ENCODE results near the gene DNAAF8.

DNAAF8 gene

DNA sequence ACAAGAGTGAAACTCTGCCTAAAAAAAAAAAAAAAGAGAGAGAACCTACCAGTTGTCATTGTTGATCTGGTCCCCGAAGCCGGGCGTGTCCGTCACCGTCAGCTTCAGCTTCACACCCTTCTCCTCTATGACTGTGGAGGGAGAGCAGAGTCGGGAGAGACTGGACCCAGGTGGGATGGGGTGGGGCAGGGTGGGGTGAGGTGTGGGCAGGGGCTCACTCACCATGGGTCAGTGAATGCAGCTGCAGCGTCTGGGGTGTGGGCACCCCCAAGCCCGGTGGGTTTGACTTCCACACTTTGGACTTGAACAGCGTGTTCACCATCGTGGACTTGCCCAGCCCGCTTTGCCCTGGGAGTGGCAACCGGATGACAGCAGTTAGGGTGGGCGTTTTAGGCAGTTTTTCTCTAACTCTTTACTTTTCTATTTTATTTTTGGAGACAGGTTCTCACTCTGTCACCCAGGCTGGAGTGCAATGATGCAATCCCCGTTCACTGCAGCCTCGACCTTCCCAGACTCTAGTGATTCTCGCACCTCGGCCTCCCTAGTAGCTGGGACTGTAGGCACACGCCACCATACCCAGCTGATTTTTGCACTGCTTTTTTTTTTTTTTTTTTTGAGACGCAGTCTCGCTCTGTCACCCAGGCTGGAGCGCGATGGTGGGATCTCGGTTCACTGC, 51.6 kb downstream of the DNAAF8 start:
- DNase-seq = no peak

GRCh38 chr16:4787068-4787467, 52.7 kb downstream of the DNAAF8 start:
- no peak for DNase-seq

DNA sequence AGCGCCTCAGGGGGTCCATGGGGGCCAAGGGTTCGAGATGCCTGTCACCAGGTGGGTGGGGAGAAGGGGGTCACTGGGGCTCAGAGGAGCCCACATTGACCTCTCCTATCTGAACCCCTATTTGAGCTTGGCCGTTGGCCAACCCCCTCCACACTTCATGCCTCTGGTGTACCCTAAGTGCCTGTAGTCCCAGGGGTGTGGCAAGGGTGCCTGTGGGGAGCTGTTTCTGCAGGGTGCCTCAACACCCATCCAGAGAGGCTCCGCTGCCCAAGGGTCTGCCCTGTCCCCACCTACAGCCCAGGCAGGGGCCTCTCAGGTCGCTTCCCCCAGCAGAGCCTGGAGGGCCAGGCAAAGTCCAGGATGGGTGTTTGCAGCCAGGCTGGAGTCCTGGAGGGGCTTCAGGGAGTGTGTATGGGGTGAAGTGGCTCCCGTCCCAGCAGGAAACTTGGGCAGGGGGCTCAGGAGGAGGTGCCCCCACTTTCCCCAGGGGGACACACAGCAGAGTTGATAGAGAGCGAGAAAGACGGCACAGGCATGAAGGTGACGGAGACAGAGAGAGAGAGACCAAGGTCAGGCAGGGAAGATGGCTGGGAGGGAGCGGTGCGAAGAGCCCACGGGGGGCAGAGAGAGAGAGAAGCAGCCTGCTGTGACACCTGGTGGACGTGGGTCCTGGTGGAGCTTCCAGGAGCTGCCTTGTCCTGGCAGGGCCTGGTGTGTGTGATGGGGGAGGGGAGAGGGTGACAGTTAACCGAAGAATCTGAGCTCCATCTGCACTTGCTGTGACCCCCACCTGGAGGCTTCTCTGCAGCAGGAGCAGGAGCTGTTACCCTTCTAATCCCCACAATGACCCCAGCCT, 53.5 kb downstream of the DNAAF8 start, which contains the start of gene SEPTIN12:
Gene SEPTIN12, minus strand, starts transcription at position 719 of the 856 bp plus-strand sequence. Its CDS starts 700 bp downstream, at position 19.
- DNase-seq = no peak

DNA sequence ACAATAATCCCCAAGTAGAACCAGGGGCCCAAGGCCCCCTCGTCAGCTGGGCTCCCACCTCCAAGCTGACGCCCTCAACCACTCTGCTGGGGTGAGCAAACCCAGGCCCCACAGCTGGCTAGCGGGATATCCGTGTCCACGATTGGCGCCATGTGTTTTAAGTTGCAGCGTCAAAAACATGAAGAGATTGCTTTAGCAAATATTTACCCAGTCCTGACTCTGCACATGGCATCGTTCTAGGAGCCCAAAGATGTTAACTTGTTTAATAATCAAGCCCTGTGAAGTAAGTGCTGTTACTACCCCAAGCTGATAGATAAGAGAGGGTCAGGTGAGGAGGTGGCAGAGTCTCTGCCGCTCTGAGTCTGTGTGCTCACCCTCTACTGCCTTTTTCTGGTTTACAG, 54.2 kb downstream of the DNAAF8 start:
- DNase-seq = no peak

- DNase-seq = no peak
Observed at GRCh38 chr16:4788910-4789309, 54.6 kb downstream of the DNAAF8 start.

DNA sequence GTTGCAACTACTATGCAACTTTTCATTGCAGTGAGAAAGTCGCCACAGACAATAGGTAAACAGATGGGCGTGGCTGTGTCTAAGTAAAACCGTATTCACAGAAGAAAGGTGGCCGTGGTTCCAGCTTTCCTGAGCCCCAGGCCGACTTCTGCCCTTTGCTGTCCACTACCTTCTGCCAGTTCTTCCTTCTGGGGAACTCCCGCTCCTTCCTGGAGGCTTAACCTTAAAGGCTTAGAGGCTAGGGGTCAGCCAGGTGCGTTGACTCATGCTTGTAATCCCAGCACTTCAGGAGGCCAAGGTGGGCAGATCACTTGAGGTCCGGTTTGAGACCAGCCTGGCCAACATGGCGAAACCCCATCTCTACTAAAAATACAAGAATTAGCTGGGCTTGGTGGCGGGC, 55.9 kb downstream of the DNAAF8 start:
- no peak for DNase-seq

DNA sequence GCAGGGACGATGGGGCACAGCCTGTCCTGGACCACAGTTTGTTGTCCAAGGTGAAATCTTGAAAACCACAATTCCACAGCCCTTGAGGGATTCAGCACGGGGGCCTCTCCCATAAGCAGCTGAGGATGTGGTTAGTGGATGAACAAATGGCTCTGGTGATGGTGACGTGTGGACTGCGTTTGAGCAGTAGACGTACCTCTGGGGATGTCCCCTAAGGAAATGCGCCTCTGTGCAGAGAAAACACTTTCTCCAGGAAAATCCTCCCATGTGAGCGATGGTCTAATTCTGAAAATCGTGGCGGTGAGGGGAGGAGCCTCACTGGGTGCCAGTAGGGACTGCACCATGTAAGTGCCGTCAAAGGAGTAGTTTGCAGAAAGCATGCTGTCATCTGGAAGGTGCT, 56.5 kb downstream of the DNAAF8 start:
- no peak for DNase-seq

DNA sequence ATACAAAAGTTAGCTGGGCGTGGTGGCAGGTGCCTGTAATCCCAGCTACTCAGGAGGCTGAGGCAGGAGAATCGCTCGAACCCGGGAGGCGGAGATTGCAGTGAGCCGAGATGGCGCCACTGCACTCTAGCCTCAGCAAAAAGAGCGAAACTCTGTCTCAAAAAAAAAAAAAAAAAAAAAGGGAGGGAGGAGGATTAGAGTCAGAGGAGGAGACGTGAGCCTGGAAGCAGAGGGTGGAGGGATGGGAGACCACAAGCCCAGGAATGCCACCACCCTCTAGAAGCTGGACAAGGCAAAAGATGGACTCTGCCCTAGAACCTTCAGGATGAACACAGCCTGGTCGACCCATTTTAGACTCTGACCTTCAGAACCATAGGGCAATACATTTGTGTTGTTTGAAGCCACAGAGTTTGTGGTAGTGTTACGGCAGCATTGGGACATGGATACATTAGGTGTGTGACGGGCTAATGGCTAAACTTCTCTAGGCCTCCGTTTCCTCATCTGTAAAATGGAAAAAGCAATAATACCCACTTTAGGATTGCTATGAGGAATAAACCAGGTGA, 58.7 kb downstream of the DNAAF8 start:
- no peak for DNase-seq

DNA sequence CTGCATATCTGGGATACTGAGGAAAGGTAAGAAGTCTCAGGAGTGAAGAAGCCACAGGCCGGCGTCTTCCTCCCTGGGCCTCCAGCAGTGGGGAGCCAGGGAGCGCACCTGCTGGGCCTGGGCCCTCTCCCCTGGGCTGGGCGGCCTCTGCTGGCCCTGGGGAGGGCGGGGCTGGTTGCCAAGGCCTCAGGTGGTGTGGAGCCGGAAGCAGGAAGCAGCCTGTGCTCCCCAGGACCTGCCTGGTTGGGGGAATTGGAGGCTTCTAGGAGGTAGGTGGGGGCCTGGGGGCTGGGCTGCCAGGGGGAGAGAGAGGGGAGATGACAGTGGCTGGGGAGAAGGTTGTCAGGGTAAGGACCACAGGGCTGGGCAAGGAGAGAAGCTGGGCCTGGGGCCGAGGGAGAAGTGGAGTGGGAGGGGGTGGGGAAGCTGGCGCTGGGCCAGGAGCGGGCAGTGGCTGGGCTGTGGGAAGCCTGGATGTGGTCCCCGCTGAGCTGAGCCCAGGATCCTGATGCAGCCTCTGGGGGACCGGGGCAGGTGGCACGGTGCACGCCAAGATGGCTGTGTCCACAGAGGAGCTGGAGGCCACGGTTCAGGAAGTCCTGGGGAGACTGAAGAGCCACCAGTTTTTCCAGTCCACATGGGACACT, 61.0 kb downstream of the DNAAF8 start, which contains the start of gene SMIM22:
Gene SMIM22, plus strand, starts transcription at position 189 of the 647 bp plus-strand sequence. Its CDS starts 366 bp downstream, at position 555.
- no peak for DNase-seq

DNA sequence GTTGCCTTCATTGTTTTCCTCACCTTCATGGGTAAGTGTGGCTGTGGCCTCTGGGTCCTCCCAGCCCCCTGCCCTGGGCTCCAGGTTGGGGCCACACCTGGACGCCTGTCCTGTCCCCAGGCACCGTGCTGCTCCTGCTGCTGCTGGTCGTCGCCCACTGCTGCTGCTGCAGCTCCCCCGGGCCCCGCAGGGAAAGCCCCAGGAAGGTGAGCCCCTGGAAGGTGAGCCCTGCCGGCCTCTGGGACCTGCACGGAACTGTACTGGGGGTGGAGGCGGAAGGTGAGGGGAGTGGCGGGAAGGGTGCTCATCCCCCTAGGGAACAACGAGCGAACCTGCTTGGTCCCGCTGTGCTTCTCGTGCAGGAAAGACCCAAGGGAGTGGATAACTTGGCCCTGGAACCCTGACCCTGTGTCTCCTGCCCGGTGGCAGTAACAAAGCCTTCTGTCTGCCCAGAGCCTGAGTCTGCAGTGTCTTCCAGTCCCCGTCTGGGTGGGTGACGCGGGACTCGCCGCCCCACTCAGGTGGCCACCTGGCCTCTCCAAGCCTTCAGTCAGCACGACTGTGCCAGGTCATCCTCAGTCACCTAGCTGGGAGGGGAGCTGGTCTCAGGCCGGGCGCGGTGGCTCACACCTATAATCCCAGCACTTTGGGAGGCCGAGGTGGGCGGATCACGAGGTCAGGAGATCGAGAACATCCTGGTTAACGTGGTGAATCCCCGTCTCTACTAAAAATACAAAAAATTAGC, 61.7 kb downstream of the DNAAF8 start:
- DNase-seq = no peak

- DNase-seq = no peak
Observed at GRCh38 chr16:4796982-4797804, 62.9 kb downstream of the DNAAF8 start.

- DNase-seq = no peak
Observed at GRCh38 chr16:4797805-4798252, 63.5 kb downstream of the DNAAF8 start.

DNA sequence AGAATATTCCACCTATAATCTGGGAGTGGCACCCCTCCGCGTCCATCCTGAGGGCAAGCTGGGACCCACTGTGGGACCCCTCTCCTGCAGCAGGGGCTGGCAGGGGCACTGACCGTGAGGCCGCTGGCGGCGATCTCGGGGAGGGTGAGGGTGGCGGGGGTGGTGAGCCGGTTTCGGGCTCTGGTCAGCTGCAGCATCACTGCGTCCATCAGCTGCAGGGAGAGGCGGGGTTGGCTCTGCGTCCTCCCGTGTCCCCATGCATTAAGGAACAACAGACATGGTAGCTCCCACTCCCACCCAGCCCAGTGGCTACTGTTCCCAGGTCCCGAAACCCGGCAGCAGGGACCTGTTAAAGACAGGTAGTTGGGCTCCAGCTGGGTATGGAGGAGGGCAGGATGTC, 64.1 kb downstream of the DNAAF8 start:
- DNase-seq = no peak
